NCI-H2107 treated with DMSO at 0.1 percent for 48 hours (cell line): ENCODE results near the gene PCSK1.
A peak's percentile ranks its signal among the peaks of the same experiment; 100 is the strongest.
"Not testable (repeated sequence)": the region's sequence is repeated elsewhere in the genome, so short reads cannot be mapped to it uniquely, and the experiment has no call there.

ENCODE experiments used
- DNase-seq: peaks from one replicate; lab custom pipeline; 2025; ENCODE audit not compliant: unreplicated experiment; lab: John Stamatoyannopoulos, UW

PCSK1 gene

DNA sequence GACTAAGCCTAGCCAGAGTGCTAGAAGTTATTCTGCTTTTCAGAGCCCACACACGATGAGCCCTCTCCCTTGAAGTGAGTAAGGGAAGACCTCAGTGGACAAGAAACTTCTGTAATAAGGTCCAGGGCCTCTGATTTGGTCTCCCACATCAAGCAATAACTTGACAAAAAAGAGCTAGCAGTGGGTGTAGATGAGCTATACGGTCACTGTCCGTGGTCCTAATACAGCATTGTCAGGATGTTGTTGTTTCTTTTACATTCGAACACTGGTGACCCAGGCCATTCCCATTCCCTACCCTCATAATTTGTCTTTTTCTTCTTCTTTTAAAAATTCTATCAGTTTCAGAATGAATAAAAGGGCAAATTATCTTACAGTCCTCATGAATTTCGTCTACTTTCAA is 5.2 kb downstream of the PCSK1 start:
- no peak for DNase-seq

GRCh38 chr5:96426831-96427230 is 6.2 kb downstream of the PCSK1 start:
- no peak for DNase-seq

GRCh38 chr5:96425443-96425842 is 7.6 kb downstream of the PCSK1 start:
- no peak for DNase-seq

DNA sequence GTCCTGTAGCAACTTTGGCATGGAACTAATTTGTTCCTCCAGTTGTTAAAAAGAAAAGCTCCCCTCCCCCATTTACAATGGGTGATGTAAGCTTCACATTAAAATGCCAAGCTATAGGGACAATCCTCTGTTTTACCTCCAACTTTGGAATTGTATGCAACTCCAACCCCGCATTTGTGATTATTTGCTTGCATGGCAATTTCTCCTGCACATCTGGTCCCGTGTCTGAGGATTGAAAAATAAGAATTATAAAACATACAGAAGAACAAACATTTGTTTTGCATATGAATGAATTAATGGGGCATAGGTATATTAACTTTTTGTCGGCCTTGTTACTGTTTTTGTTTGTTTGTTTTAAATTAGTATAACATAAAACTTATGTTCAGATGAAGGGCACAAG is 17.2 kb downstream of the PCSK1 start:
- DNase-seq, result no peak

DNA sequence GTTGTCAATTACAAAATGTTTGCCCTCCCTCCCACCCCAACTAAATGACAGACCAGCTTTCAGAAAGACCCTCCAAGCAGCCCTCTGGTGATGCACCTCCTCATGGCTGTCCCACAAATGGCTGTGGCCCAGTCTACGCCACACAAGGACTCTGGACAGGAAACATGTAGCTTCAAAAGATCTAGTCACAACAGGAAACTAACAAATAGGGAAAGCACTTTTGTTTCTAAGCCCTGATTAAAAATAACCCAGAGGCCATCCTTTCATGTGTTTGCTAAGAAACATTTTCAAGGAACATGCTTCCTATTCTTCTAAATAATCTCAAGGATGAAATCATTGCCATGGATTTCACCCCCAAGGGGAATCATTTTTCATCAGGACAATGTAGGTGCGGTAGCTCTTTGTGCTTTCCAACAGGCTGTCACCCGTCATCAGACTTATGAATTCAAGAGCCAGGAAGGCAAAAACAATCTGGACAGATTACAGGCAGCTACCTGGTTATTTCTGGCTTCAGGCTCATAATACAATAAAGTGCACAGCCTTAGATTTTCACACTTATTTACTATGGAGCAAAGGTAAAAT is 20.1 kb downstream of the PCSK1 start:
- no peak for DNase-seq

DNA sequence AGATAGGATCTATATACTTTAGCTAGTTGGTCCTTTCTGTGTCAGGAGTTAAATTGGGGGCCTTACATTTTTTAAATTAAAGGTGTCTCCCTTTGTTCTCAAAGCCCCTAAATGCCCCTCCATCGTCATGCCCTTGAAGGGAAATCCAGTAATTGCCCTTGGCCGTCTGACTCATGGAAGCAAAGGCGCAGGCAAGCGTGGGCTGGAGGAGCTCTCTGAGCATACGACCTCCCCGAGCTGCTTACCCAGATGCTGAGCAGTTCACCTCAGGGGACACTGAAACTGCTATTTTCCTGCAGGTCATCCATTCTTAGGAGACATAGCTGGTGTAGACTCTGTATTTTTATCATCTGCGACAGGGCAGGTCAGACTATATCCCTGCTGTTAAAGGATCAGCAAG is 23.0 kb downstream of the PCSK1 start:
- no peak for DNase-seq

DNA sequence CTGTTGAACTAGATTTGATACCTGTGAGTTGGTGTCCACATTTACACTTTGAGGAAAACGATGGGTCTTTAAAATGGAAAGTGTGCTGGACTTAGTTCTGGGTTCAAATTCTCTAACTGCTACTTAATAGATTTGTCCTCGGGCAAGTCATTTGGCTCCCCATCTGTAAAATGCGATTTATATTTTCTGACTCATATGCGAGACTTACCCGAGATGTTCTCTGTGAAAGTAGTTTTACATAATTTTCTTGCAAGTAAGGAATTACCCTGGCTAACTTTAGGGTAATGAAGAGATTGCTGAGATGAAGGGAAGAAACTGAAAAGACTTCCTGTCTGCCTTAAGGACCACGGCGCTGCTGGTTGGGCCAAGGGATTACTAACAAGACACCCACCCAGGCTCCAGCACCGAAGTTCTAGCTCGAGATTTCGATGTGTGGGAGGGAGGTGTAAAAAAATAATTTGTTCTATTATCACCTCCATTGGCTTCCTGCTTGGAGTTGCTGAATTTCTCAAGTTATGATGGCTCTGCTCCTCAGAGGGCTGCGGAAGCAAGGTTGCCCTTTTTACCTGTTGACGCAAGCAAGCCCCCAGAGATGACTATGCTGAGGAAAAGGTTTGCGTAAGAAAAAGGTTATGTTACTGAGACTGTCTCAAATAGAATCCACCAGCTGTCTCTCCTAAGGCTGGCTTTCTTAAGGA is 24.1 kb downstream of the PCSK1 start:
- no peak for DNase-seq

GRCh38 chr5:96408210-96408777 is 24.8 kb downstream of the PCSK1 start:
- no peak for DNase-seq

GRCh38 chr5:96407436-96407835 is 25.6 kb downstream of the PCSK1 start:
- no peak for DNase-seq

DNA sequence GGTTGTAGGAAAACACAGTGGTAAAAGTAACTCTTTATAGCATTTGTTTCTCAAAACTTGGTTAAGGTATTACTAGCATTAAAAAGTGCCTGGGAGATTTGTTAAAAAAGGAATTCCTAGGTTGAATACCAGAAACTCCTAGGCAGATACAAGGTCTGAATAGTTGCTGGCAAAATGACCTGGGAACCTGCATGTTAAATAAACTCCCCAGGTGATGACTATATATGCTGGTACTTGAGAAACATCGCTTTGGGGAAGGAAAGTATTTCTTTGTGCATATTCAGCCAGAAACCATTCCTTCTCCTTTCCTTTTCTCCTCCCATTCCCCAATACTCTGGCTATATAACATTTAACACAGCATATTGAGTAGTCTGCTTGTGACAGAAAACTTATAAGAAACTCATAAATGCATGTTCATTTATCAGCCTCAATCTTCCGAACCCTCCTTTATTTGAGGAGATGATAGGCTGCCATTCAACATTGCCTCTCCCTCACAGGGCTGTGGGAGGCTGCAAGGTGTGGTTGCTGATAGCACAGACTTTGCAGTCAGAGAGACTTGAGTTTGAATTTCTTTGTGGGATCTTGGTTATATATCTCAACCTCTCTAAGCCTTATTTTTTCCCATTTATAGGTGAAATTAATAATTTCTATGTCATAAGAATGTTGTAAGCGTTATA is 28.7 kb downstream of the PCSK1 start:
- DNase-seq, result no peak

DNA sequence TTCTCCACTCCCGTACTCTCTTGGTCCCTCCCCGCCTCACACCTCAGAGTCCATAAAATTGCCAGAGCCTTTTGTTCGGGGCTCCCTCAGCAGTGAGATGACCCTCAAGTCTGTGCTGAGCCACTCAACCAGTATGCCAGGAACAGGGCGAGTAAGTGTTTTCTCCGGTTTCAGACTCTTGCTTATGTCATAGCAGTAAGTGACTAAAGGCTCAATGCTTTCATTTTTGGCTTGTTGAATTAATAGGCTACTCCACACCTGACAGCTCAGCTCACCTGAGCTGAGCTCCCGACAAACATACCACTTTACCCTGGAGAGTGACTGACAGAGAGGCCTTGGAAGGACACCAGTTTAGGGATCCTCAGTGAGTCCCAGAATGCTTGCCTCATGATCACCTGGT is 30.5 kb downstream of the PCSK1 start:
- DNase-seq, result peak; percentile 60

DNA sequence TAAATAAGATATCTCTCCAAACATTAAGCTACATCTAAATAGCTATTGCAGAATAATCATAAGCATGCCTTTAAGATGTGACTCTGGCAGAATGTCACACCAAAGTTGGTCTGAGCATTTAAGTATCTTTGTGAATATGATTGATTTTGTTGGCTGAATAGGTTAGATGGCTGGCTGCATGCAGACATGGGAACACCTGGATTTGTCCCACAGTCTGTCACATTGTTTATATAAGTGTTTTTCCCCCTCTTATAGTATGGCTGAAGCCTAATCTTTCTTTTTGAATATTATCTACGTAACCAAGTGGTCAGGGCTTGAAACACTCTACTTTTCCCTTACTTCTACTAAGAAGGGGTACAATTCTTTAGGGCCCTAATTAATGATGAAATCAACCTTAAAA is 36.2 kb downstream of the PCSK1 start:
- no peak for DNase-seq

DNA sequence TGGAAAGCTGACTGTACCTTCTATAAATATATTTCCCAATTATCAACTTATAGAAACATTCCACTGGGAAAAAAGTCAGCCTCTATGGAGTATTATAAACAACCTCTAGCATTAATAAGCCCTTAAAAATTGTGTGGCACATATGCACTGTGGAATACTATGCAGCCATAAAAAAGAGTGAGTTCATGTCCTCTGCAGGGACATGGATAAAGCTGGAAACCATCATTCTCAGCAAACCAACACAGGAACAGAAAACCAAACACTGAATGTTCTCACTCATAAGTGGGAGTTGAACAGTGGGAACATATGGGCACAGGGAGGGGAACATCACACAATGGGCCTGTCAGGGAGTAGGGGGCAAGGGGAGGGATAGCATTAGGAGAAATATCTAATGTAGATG is 37.8 kb downstream of the PCSK1 start:
- DNase-seq, result not testable (repeated sequence)

- no peak for DNase-seq
Observed at GRCh38 chr5:96391921-96392320, 41.1 kb downstream of the PCSK1 start.

DNA sequence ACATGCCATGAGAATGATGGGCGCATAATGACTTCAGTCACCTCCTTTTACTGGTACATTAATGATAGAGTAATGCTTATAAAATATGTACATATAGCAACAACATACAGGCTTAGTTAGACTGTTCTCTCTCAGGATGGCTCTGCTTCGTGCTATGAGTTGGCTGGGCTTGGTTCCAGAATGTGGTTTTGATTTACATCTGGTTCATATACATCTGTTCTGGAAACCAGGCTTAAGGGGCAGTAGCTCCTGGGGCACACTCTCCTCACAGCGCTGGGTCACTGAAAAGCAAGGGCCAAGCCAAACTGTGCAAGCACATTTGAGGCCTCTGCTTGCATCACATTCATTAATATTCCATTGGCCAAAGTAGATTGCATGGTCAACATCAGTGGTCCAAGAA is 44.9 kb downstream of the PCSK1 start:
- no peak for DNase-seq

DNA sequence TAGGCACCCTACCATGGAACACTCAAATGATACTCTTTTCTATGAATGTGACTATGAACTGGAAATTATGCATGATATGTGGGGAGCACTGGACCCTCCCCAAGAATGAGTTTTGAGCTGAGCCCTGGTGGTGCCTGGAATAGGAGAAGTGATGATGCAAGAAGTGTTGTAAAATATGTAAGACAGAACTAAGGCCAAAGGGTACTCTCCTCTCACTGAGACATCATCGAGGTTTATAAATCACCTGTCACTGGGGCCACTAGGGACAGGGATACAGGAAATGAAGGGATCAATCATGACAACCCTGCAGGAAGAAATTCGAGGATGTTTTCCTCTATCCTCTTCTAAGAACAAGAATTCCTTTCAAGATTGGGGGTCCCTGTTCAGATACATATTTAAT is 45.4 kb downstream of the PCSK1 start:
- no peak for DNase-seq

DNA sequence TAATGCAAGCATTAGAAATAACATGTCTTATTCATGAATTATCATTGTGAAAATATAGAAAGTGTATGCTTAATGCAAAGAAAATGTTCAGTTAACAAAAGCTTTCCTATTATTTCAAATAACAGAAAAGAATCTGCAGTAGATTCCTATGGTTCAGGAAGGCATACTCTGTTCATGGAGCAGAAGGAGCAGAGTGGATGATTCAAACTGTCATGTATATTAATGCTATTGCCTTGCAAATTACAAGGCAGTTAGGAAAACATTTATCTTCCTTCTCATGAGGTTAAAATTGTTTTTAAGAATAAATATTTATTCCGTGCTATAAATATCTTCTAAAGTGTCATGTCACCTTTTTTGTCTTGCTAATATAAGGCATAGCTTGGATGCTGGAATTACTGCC is 47.5 kb downstream of the PCSK1 start:
- DNase-seq, result no peak

DNA sequence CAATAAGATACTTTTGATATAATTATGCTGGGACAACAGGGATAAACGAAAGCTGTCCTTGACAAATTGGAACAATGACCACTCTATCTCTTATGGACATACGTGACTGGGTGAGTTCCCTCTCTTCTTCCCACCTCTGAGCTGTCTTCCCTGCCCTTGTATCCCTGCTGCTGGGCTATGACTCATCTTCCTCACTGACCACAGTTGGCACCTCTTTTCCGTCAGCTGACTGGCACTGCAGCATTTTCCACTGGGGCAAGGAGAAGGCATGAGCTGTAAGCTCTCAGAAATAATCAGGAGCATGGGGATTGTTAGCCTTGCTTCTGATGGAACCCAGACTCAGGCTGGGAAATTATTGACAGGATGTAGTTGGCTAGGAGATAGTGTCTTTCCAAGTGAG is 48.7 kb downstream of the PCSK1 start:
- no peak for DNase-seq

DNA sequence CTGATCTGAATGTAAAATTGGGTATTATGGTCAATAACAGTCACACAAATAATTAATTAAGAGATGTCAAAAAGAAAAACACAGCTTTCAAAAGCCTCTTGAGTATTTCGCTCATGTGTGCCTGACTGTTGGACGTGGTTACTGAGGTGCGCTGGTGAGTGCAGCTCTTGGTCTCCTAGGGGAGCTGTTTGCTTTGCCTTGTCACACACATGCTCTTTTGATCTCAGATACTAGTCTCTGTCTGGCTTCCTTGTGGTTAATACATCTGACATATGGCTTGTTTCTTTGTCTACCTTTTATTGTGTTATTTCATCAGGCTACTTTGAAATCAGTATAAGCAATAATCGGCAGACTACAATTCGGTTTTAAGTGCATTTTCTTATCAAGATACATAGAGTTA is 51.5 kb downstream of the PCSK1 start:
- DNase-seq, result peak; percentile 67

DNA sequence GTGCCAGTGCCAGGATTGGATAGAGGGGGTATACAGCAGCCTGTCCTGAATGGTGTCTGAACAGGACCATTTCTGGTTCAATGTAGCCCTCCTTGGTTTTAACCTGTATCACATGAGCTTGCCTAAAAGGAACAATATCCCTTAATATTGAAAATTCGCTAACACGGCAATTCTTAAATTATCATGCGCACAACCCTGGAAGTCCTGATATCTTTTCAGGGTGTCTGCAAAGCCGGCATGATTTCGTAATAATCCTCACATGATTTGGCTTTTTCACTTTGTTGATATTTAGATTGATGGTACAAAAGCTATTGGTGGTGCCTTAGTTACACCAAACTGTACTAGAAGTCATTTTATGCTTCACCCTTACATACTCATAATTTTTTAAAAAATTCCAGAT is 53.2 kb downstream of the PCSK1 start:
- no peak for DNase-seq

DNA sequence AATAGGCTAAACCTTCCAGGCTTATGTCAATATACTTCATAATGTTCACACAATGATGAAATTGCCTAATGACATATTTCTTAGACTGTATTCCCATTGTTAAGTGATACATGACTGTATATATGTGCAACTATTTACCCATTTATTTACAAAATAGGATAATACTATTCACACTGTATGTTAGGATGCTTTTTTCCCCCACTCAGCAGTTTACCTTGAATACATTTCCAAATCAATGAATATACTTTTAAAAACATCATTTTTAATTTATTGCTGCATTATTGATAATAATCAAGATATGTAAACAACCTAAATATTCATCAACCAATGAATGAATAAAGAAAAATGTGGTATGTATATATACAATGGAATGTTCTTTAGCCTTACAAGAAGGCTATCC is 55.5 kb downstream of the PCSK1 start:
- DNase-seq, result no peak

DNA sequence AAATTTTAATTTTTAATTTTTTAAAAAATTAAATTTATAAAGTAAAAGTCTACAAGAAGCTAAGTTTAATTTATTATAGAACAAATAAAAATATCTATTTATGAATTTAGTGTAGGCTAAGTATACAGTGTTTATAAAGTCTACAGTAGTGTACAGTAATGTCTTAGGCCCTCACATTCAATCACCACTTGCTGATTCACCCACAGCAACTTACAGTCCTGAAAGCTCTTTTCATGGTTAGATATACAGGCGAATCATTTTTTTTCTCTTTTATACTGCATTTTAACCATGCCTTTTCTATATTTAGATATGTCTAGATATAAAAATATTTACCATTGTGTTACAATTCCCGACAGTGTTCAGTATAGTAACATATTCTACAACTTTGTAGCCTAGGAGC is 55.9 kb downstream of the PCSK1 start:
- no peak for DNase-seq
